SJCRH30 (cell line): ENCODE measurements around the gene GNS. TPM values are rescaled to one million over a fixed set of nuclear protein-coding genes. Genes with fewer than 3 reads are reported as not detected.

Source experiments
- DNase-seq, 2 experiments: peaks; one replicate each; pipeline ENCODE4 v3.0.0-alpha.2; 2015 to 2020
- H3K27ac ChIP-seq: fragments of 250-450 bp; sonication (Bioruptor Pico); 2 replicates; pipeline ENCODE4 v1.5.1; 2020; ENCODE audit warnings: mild to moderate bottlenecking, moderate library complexity
- H3K27me3 ChIP-seq: fragments of 250-450 bp; sonication (Bioruptor Pico); 2 replicates; pipeline ENCODE4 v1.5.1; 2020; ENCODE audit warnings: mild to moderate bottlenecking, moderate library complexity
- H3K36me3 ChIP-seq: fragments of 250-450 bp; sonication (Bioruptor Pico); 2 replicates; pipeline ENCODE4 v1.5.1; 2020; ENCODE audit warnings: mild to moderate bottlenecking, moderate library complexity
- H3K4me1 ChIP-seq: fragments of 250-450 bp; sonication (Bioruptor Pico); 2 replicates; pipeline ENCODE4 v1.5.1; 2020; ENCODE audit warnings: mild to moderate bottlenecking, moderate library complexity
- H3K4me3 ChIP-seq: fragments of 250-450 bp; sonication (Bioruptor Pico); 2 replicates; pipeline ENCODE4 v1.5.1; 2020; ENCODE audit warnings: mild to moderate bottlenecking, moderate library complexity
- H3K9me3 ChIP-seq: fragments of 250-450 bp; sonication (Bioruptor Pico); replicated peaks from 2 replicates; pipeline ENCODE4 v1.5.1; 2020; ENCODE audit warnings: mild to moderate bottlenecking, moderate library complexity
- total RNA-seq: library from RNA; depleted of rRNA; stranded (reverse); fragments of >200 nt; shearing (Covaris generic); gene quantifications from 2 replicates; pipeline ENCODE4 v1.2.3, GENCODE V29; 2014

Gene GNS
- total RNA-seq, 1 experiment from 2014 or later, result 56.6 TPM

GRCh38 chr12:64688219-64688618, 71.0 kb downstream of the GNS start:
- H3K4me3 ChIP-seq, result no peak overlapping the region
- H3K4me1 ChIP-seq, result peaks cover 22% of the 10 kb centered on the region
- H3K36me3 ChIP-seq, result peaks cover 18% of the 10 kb centered on the region; the same call in 1 of the 2 replicates
- H3K27me3 ChIP-seq, result no peaks in the 10 kb centered on the region
- no peaks in the 10 kb centered on the region for H3K9me3 ChIP-seq
- no peak overlapping the region for H3K27ac ChIP-seq
- DNase-seq, result no peak

DNA sequence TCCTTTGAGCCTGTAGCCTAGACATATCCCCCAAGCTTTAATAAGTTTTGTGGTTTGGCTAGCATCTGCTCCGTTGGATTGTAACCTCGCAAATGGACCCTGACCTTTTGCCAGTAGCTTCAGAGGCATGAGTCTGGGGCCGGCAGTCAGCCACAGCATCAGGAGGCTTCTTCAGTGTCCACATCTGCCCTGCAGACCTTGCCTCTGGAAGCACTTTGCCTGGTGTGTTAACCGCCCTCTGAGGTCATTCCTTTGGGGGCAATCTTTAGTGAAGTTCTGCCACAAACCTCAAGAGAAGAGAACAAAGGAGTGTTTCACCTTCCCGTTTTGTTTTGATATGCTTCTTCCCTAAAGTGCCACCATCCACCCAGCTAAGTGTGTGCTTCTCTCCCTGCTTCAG, 71.4 kb downstream of the GNS start:
- Histone ChIP-seq H3K4me1 (peaks cover 22% of the 10 kb centered on the region), H3K36me3 (peaks cover 18% of the 10 kb centered on the region; the same call in 1 of the 2 replicates), H3K27ac (no peak overlapping the region), H3K27me3 (no peaks in the 10 kb centered on the region), H3K9me3 (no peaks in the 10 kb centered on the region), H3K4me3 (no peak overlapping the region)
- peak in 1 of 2 experiments; percentile 35 for DNase-seq

DNA sequence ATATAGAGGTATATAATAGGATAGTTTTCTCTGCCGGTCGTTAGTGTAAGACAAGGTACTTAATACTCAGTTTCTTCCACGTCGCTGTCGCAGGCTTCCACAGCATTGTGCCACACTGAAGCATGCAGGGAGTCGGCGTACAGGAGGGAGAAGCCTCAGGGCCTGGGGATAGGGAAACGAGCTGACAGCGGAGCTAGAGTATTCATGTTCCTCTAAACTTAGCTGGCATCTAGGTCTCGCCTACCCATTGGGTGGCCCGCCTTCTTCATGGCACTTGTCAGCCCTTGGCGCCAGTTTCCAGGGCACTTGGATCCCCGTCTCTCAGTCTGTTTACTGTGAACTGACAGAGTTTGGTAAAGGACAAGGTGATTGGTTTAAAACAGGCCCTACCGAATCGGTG, 73.6 kb downstream of the GNS start:
- H3K27ac ChIP-seq, result no peak overlapping the region
- no peak for DNase-seq
- no peaks in the 10 kb centered on the region for H3K27me3 ChIP-seq
- H3K9me3 ChIP-seq, result no peaks in the 10 kb centered on the region
- H3K4me1 ChIP-seq, result 0 out of 2 replicates have a peak, but pooled peaks cover 6% of the 10 kb centered on the region
- H3K4me3 ChIP-seq, result no peak overlapping the region
- H3K36me3 ChIP-seq, result peaks cover 16% of the 10 kb centered on the region; the same call in 1 of the 2 replicates

- Histone ChIP-seq H3K36me3 (peaks cover 16% of the 10 kb centered on the region; the same call in 1 of the 2 replicates), H3K27me3 (no peaks in the 10 kb centered on the region), H3K9me3 (no peaks in the 10 kb centered on the region), H3K4me1 (0 out of 2 replicates have a peak, but pooled peaks cover 6% of the 10 kb centered on the region), H3K4me3 (no peak overlapping the region), H3K27ac (no peak overlapping the region)
- no peak for DNase-seq
These were observed 74.2 kb downstream of the GNS start for GRCh38 chr12:64685050-64685449.

DNA sequence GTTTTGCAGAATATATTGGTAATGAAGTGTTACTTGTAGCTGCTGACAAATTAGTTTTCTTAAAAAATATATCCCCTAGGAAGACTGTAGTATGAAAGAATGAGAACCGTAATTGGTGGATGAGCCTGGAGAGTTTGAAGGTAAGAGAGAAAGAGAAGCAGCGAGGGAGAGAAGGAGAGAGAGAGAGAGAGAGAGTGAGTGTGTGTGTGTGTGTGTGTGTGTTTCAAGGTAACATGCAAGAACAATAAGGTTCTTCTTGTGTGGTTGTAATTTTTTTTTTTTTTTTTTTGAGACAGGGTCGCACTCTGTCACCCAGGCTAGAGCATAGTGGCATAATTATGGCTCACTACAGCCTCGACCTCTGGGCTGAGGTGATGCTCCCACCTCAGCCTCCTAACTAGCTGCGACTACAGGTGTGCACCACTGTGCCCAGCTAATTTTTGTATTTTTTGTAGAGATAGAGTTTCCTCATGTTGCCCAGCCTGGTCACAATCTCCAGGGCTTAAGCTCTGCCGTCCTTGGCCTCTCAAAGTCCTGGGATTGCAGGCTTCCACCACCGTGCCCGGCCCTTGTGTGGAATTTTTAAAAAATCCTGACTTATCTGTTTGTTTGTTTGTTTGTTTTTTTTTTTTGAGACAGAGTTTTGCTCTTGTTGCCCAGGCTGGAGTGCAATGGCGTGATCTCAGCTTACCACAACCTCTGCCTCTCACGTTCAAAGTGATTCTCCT, 75.2 kb downstream of the GNS start:
- Histone ChIP-seq H3K4me3 (no peak overlapping the region), H3K27ac (no peak overlapping the region), H3K9me3 (no peaks in the 10 kb centered on the region), H3K36me3 (peaks cover 15% of the 10 kb centered on the region; the same call in 1 of the 2 replicates), H3K4me1 (0 out of 2 replicates have a peak, but pooled peaks cover 6% of the 10 kb centered on the region), H3K27me3 (no peaks in the 10 kb centered on the region)
- DNase-seq, result no peak

DNA sequence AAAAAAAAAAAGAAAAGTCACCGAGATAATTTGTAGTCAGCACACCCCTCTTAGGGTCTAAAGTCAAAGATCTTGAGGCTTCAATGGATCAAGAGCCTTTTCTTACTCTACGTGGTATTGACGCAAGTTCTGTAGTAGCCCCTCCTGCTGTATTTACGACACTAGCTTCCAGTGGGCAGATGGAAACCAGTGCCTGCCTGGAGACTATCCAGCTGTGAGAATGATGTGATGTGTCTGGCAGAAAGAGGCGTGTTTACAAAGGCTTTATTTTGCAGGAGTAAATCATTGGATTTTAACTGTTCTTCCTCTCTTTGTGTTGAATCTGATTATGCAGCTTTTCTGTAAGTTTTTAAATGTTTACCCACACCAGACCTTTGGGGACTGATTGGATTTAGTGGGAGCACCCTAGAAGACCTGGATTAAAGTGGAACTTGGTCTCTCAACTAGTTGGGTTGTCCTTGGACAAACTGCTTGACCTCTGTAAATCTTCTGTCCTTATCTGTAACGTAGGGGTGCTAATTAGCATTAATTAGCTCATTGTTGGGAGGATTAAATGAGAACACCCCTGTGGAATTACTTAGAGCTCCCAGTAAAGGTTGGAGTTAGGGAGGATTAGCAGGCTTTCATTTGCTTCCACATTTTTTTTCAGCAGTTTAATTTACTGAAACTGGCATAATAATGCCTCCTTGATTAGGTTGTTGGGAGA, 76.5 kb downstream of the GNS start:
- Histone ChIP-seq H3K27ac (no peak overlapping the region), H3K4me3 (no peak overlapping the region), H3K27me3 (no peaks in the 10 kb centered on the region), H3K9me3 (no peaks in the 10 kb centered on the region), H3K36me3 (peaks cover 6% of the 10 kb centered on the region; the same call in 1 of the 2 replicates), H3K4me1 (0 out of 2 replicates have a peak, but pooled peaks cover 3% of the 10 kb centered on the region)
- DNase-seq, result no peak

DNA sequence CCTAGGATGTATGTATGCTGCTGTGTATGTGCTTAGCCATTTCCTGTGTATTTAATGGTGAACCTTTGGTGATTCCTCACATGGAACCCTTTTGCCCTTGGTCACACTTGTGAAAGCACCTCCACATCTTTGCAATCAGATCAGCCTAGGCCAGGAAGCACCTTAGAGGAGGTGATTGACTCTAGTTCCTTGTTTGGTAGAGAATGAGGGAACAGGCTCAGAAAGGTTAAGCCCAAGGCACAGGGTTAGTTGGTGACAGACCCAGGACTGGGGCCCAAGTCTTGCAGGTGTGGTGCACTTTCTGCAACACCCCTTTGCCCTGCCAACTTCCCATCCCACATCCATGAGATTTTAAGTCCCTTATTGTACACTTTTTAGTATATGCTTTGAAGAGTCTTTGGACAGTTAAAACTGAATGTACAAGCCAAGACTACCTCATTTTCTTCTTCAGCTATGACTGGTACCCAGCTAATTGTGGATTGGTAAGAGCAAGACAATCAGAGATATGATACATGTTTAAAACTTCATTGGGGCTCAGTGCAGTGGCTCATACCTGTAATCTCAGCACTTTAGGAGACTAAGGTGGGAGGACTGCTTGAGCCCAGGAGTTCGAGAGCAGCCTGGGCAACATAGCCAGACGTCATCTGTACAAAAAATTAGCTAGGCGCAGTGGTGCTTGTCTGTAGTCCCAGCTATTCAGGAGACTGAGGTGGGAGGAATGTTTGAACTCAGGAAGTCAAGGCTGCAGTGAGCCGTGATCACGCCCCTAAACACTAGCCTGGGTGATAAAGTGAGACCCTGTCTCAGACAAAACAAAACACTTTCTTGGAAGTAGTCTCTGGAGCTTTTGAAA, 77.8 kb downstream of the GNS start:
- H3K4me3 ChIP-seq, result no peak overlapping the region
- no peaks in the 10 kb centered on the region for H3K27me3 ChIP-seq
- H3K9me3 ChIP-seq, result no peaks in the 10 kb centered on the region
- DNase-seq, result no peak
- peaks cover 6% of the 10 kb centered on the region; the same call in 1 of the 2 replicates for H3K36me3 ChIP-seq
- no peak overlapping the region for H3K27ac ChIP-seq
- H3K4me1 ChIP-seq, result no peaks in the 10 kb centered on the region

GRCh38 chr12:64680235-64680634, 79.0 kb downstream of the GNS start:
- Histone ChIP-seq H3K36me3 (peaks cover 5% of the 10 kb centered on the region; the same call in 1 of the 2 replicates), H3K27ac (no peak overlapping the region), H3K4me1 (no peaks in the 10 kb centered on the region), H3K27me3 (no peaks in the 10 kb centered on the region), H3K9me3 (no peaks in the 10 kb centered on the region), H3K4me3 (no peak overlapping the region)
- DNase-seq, result no peak

GRCh38 chr12:64679487-64680001, 79.7 kb downstream of the GNS start:
- no peak for DNase-seq
- H3K36me3 ChIP-seq, result no peaks in the 10 kb centered on the region
- no peaks in the 10 kb centered on the region for H3K4me1 ChIP-seq
- H3K4me3 ChIP-seq, result no peak overlapping the region
- no peaks in the 10 kb centered on the region for H3K9me3 ChIP-seq
- H3K27me3 ChIP-seq, result no peaks in the 10 kb centered on the region
- H3K27ac ChIP-seq, result no peak overlapping the region

DNA sequence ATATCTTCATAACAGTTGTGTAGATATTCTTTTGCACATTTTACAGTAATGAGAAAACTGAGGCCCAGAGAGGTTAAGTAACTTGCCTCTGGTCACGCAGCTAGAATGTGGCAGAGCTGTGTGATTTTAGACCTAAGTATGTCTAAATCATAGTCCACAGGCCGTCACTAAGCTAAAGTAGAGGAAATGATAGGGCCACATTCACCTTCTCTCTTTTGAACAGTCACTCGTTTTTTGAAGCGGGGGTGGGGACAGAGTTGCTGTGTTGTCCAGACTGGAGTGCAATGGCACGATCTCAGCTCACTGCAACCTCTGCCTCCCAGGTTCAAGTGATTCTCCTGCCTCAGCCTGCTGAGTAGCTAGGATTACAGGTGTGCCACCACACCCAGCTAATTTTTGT, 80.4 kb downstream of the GNS start:
- Histone ChIP-seq H3K36me3 (no peaks in the 10 kb centered on the region), H3K27ac (no peak overlapping the region), H3K9me3 (no peaks in the 10 kb centered on the region), H3K4me1 (no peaks in the 10 kb centered on the region), H3K4me3 (no peak overlapping the region), H3K27me3 (no peaks in the 10 kb centered on the region)
- DNase-seq, result no peak

DNA sequence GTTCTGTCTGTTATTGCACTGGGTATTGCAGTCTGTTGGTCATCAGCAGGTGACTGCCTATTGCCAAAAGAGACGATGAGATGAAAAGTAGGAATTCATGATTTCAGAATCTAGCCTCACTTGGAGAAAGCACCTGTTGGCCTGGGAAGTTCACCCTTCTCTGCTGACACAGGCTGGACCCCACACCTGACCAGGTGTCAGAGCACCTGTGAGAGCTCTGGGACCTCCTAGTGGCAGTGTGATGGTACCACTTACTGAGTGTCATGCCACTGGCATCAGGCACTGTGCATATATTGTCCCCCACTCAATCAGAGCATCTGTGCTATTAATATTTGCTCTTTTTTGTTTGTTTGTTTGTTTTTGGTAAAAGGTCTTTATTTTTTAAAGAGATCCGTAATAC, 81.0 kb downstream of the GNS start:
- H3K9me3 ChIP-seq, result no peaks in the 10 kb centered on the region
- no peak overlapping the region for H3K27ac ChIP-seq
- no peak for DNase-seq
- no peaks in the 10 kb centered on the region for H3K27me3 ChIP-seq
- H3K4me1 ChIP-seq, result peaks cover under 1% of the 10 kb centered on the region; the same call in 1 of the 2 replicates
- H3K36me3 ChIP-seq, result no peaks in the 10 kb centered on the region
- H3K4me3 ChIP-seq, result no peak overlapping the region

GRCh38 chr12:64675795-64676194, 83.4 kb downstream of the GNS start:
- DNase-seq, result no peak
- Histone ChIP-seq H3K4me1 (peaks cover 7% of the 10 kb centered on the region), H3K27ac (no peak overlapping the region), H3K9me3 (no peaks in the 10 kb centered on the region), H3K27me3 (no peaks in the 10 kb centered on the region), H3K36me3 (no peaks in the 10 kb centered on the region), H3K4me3 (no peak overlapping the region)

- DNase-seq, result no peak
- Histone ChIP-seq H3K36me3 (no peaks in the 10 kb centered on the region), H3K9me3 (no peaks in the 10 kb centered on the region), H3K27me3 (no peaks in the 10 kb centered on the region), H3K4me1 (peaks cover 9% of the 10 kb centered on the region), H3K27ac (no peak overlapping the region), H3K4me3 (no peak overlapping the region)
These were observed 84.8 kb downstream of the GNS start for GRCh38 chr12:64674367-64674922.

GRCh38 chr12:64673490-64674169, 85.6 kb downstream of the GNS start:
- Histone ChIP-seq H3K9me3 (no peaks in the 10 kb centered on the region), H3K36me3 (no peaks in the 10 kb centered on the region), H3K27ac (no peak overlapping the region), H3K4me3 (no peak overlapping the region), H3K27me3 (no peaks in the 10 kb centered on the region), H3K4me1 (peaks cover 9% of the 10 kb centered on the region)
- DNase-seq, result peak in 1 of 2 experiments; percentile 13
